Upper lobe of left lung (tissue), 6 donors: ENCODE results near the gene GPR137B. TPM values are rescaled to one million over a fixed set of nuclear protein-coding genes. Genes with fewer than 3 reads are reported as not detected.

ENCODE experiments used
- ATAC-seq, 2 donors: fragments of 200-7000 bp; cut with Tn5 transposase; one replicate each; pipeline ENCODE4 v1.9.1; 2022; ENCODE audit warnings: mild to moderate bottlenecking in 2 of 2, moderate library complexity in 2 of 2; ENCODE audit not compliant: low FRiP score in 2 of 2
- DNase-seq, 2 donors: peaks; one replicate each; pipeline ENCODE4 v3.0.0-alpha.2; 2019 to 2020
- H3K27ac ChIP-seq, 4 donors: fragments of 200-600 bp; sonication (generic); one replicate each; pipeline ENCODE4 v1.5.1; 2016 to 2019
- H3K27me3 ChIP-seq, 4 donors: fragments of 200-600 bp; sonication (generic); one replicate each; pipeline ENCODE4 v1.5.1; 2017 to 2019
- H3K36me3 ChIP-seq, 4 donors: fragments of 200-600 bp; sonication (generic); one replicate each; pipeline ENCODE4 v1.5.1; 2016 to 2019
- H3K4me1 ChIP-seq, 4 donors: fragments of 200-600 bp; sonication (generic); one replicate each; pipeline ENCODE4 v1.5.1; 2018 to 2019
- H3K4me3 ChIP-seq, 4 donors: fragments of 200-600 bp; sonication (generic); one replicate each; pipeline ENCODE4 v1.5.1; 2017 to 2019; ENCODE audit warnings: mild to moderate bottlenecking in 2 of 4, moderate library complexity in 1 of 4
- H3K9me3 ChIP-seq, 4 donors: fragments of 200-600 bp; sonication (generic); one replicate each; pipeline ENCODE4 v1.5.1; 2018 to 2019
- EP300 ChIP-seq, 4 donors: sonication (generic); formaldehyde crosslinking; IDR thresholded peaks; one replicate each; pipeline ENCODE4 v1.5.1; 2017; ENCODE audit warnings: antibody characterized with exemption in 4 of 4, control low read depth in 2 of 4
- POLR2A ChIP-seq, 4 donors: fragments of 450-650 bp; IDR thresholded peaks; one replicate each; pipeline ENCODE4 v1.5.1; 2016 to 2017; ENCODE audit warnings: antibody characterized with exemption in 4 of 4, mild to moderate bottlenecking in 2 of 4
- POLR2AphosphoS5 ChIP-seq, 2 donors: sonication (generic); formaldehyde crosslinking; IDR thresholded peaks; one replicate each; pipeline ENCODE4 v1.5.1; 2017; ENCODE audit warnings: antibody characterized with exemption in 2 of 2
- WGBS, 2 donors: methylation state at CpG; one replicate each; pipeline ENCODE4 v1.1.5; 2017 to 2018; 5-methylcytosine and 5-hydroxymethylcytosine counted together
- total RNA-seq, 6 donors: library from RNA; depleted of rRNA in 4 of 6; stranded (reverse); fragments of >200 nt in 4 of 6; gene quantifications; one replicate each; pipeline versions ENCODE4 v1.1.0 to v1.2.1, GENCODE V29; 2016 to 2021
- TF ChIP-seq, protein P1 (sequence below), 6 experiments: fragments of 450-650 bp in 4 of 6; fragments of 200-600 bp in 2 of 6; sonication (generic) in 2 of 6; IDR thresholded peaks; one replicate each; pipeline ENCODE4 v1.5.1; 2016 to 2019; ENCODE audit warnings: antibody characterized with exemption in 6 of 6
- donor health status: DM: no; HTN: no; CAD: no; lungs with moderate emphysema.
- donor health status: DM: no; HTN: yes; CAD: no; lungs with severe emphysema.

Gene GPR137B
- total RNA-seq, 6 donors from 2014 or later = 14.0 to 31.8 (median 26.9) TPM

DNA sequence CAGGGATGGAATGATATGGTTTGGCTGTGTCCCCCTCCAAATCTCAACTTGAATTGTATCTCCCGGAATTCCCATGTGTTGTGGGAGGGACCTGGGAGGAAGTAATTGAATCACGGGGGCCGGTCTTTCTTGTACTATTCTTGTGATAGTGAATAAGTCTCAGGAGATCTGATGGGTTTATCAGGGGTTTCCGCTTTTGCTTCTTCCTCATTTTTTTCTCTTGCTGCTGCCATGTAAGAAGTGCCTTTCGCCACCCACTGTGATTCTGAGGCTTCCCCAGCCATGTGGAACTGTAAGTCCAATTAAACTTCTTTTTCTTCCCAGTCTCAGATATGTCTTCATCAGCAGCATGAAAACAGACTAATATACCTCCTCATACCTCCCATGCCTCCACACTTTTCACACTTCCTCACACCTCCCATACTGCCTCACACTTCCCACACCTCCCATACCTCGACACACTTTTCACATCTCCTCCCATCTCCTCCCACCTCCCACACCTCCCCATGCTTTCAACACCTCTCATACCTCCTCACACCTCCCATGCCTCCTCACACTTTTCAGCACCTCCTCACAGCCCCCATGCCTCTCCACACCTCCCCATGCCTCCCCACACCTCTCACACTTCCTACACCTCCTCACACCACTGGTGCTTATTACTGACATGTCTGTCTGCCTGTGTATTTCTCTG lies 21.3 kb downstream of the GPR137B start:
- WGBS, 2 donors = 73 to 79% methylated on average over 6 of the region's 6 CpGs
- no peaks in the 10 kb centered on the region for H3K36me3 ChIP-seq

DNA sequence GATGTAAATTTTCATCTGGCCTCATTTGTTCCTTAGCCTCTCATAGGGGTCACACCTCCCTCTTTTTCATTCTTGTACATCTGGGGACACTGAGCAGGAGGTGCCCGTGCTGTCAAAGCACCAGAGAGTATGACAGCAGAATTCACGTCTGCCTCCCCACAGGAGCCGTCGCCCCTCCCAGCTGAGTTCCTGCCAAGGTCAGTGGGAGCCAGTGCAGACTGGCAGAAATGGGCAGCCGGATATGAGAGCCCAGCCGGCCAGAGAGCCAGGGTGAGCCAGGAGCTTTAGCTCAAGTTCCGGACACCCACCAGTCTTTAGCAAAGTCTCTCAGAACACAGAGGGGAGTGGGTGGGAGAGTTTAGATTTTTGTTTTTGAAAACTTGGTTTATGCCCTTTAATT lies 21.9 kb downstream of the GPR137B start:
- 84% methylated on average over 6 to 7 of the region's 7 CpGs for WGBS, 2 donors

More for the DNA sequence above, 21.3 kb downstream of the GPR137B start:
- Histone ChIP-seq H3K27me3 (no peaks in the 10 kb centered on the region), H3K9me3 (peaks cover 0 to 18% (median 14%) of the 10 kb centered on the region in 4 donors), H3K27ac (peak overlapping the region in 2 of 4 donors; percentile 7 to 49), H3K4me3 (no peak overlapping the region), H3K4me1 (no peaks in the 10 kb centered on the region)
- ATAC-seq (no peak), DNase-seq (peak in 1 of 2 donors; percentile 29)
- TF ChIP-seq POLR2AphosphoS5 (IDR thresholded peaks at IDR 0.05) (no peak), POLR2A (IDR thresholded peaks at IDR 0.05) (no peak), EP300 (IDR thresholded peaks at IDR 0.05) (no peak)
- TF ChIP-seq, protein P1, sequence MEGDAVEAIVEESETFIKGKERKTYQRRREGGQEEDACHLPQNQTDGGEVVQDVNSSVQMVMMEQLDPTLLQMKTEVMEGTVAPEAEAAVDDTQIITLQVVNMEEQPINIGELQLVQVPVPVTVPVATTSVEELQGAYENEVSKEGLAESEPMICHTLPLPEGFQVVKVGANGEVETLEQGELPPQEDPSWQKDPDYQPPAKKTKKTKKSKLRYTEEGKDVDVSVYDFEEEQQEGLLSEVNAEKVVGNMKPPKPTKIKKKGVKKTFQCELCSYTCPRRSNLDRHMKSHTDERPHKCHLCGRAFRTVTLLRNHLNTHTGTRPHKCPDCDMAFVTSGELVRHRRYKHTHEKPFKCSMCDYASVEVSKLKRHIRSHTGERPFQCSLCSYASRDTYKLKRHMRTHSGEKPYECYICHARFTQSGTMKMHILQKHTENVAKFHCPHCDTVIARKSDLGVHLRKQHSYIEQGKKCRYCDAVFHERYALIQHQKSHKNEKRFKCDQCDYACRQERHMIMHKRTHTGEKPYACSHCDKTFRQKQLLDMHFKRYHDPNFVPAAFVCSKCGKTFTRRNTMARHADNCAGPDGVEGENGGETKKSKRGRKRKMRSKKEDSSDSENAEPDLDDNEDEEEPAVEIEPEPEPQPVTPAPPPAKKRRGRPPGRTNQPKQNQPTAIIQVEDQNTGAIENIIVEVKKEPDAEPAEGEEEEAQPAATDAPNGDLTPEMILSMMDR (IDR thresholded peaks at IDR 0.05) = no peak

DNA sequence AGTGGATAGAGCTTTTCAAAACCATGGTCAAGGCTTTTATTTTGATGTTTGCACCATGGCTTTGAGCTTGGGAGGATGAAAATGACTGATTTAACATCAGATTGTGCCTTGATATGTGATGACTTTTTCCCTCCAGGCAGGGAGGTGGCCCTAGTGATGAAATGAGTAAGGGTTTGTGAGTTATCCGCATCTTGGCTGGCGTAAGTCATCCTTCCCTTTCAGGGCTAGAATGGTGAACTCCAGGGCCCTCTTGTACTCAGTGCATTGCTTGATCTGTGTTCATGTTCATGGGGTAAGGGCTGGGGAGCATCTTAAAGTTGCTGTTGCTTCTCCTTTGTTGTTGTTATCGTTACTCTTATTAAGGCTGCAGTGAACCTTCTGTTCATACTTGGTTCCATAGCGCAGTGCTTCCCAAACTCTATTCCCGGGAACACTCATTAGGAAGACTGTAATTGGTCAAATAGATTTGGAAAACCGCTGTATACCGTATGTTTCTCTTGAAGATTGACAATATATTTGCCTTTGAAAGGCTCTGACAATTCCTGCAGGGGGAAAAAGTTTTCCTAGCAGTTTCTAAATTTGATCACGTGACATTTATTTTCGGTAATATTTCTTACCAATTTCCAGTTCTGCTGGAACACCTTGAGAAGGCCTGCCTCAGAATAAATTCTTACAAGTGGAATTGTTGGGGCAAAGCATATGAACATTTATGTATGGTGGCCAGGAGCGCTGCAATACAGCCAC lies 23.1 kb downstream of the GPR137B start:
- WGBS, 2 donors = 95 to 97% methylated on average over 10 of the region's 10 CpGs
- DNase-seq (no peak), ATAC-seq (no peak)
- H3K27ac ChIP-seq = no peak overlapping the region
- H3K27me3 ChIP-seq = no peaks in the 10 kb centered on the region
- TF ChIP-seq, protein P1 (IDR thresholded peaks at IDR 0.05) = no peak
- TF ChIP-seq POLR2AphosphoS5 (IDR thresholded peaks at IDR 0.05) (no peak), POLR2A (IDR thresholded peaks at IDR 0.05) (no peak), EP300 (IDR thresholded peaks at IDR 0.05) (no peak)
- H3K4me1 ChIP-seq = peaks cover 0 to 3% (median 0%) of the 10 kb centered on the region in 4 donors
- H3K9me3 ChIP-seq = peaks cover 0 to 18% (median 14%) of the 10 kb centered on the region in 4 donors
- no peaks in the 10 kb centered on the region for H3K36me3 ChIP-seq
- H3K4me3 ChIP-seq = no peak overlapping the region

More for the DNA sequence above, 21.9 kb downstream of the GPR137B start:
- no peak overlapping the region for H3K4me3 ChIP-seq
- no peak for DNase-seq
- H3K4me1 ChIP-seq = peaks cover 0 to 3% (median 0%) of the 10 kb centered on the region in 4 donors
- no peak for ATAC-seq
- peaks cover 0 to 18% (median 14%) of the 10 kb centered on the region in 4 donors for H3K9me3 ChIP-seq
- H3K27me3 ChIP-seq = no peaks in the 10 kb centered on the region
- no peak for TF ChIP-seq EP300 (IDR thresholded peaks at IDR 0.05)
- TF ChIP-seq, protein P1 (IDR thresholded peaks at IDR 0.05) = no peak
- no peak for TF ChIP-seq POLR2A (IDR thresholded peaks at IDR 0.05)
- no peak for TF ChIP-seq POLR2AphosphoS5 (IDR thresholded peaks at IDR 0.05)
- no peaks in the 10 kb centered on the region for H3K36me3 ChIP-seq
- H3K27ac ChIP-seq = no peak overlapping the region

DNA sequence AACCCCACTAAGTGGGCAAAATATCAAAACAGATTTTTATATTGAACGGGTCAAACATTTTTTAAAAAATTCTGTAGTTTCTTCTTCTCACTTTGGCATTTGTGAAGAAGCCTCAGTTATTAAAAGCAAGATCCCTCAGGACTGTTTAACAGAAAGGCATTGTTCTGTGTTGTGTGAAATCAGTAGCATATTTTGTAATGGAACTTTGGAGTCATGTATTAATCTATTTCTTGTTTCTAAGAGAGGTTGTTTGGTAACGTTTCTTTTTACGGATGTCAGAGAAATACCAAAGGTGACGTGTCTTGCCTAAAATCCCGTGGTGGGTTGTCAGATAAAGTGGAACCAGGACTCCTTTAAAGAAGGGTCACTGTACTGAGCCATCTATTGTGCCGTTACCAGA lies 23.7 kb downstream of the GPR137B start:
- no peak overlapping the region for H3K4me3 ChIP-seq
- H3K4me1 ChIP-seq = peaks cover 0 to 3% (median 0%) of the 10 kb centered on the region in 4 donors
- H3K9me3 ChIP-seq = peaks cover 0 to 15% (median 13%) of the 10 kb centered on the region in 4 donors
- H3K36me3 ChIP-seq = no peaks in the 10 kb centered on the region
- no peak for TF ChIP-seq POLR2A (IDR thresholded peaks at IDR 0.05)
- TF ChIP-seq EP300 (IDR thresholded peaks at IDR 0.05) = no peak
- ATAC-seq = no peak
- H3K27me3 ChIP-seq = no peaks in the 10 kb centered on the region
- no peak for DNase-seq
- H3K27ac ChIP-seq = no peak overlapping the region
- WGBS, 2 donors = 90 to 95% methylated on average over 6 of the region's 6 CpGs

DNA sequence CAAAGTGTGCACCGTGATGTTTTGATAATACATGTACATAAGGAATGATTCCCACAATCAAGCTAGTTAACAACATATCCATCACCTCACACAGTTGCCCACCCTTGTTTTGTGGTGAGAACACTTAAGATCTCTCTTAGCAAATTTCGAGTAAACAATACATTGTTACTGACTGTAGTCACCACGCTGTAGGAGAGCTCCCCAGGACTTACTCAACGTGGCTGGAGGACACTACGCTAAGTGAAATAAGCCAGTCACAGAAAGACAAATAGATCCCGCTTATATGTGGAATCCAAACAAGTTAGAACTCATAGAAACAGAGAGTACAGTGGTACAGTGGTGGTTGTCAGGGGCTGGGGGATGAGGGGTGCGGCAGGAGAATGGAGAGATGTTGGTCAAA lies 24.8 kb downstream of the GPR137B start:
- peaks cover 0 to 5% (median 4%) of the 10 kb centered on the region in 4 donors for H3K9me3 ChIP-seq
- no peak overlapping the region for H3K4me3 ChIP-seq
- WGBS, 2 donors = 84 to 85% methylated on average over 7 of the region's 7 CpGs
- peaks cover 0 to 3% (median 0%) of the 10 kb centered on the region in 4 donors for H3K4me1 ChIP-seq
- no peak for TF ChIP-seq EP300 (IDR thresholded peaks at IDR 0.05)
- ATAC-seq (no peak), DNase-seq (no peak)
- H3K36me3 ChIP-seq = no peaks in the 10 kb centered on the region
- H3K27me3 ChIP-seq = no peaks in the 10 kb centered on the region
- no peak overlapping the region for H3K27ac ChIP-seq
